Uterus (tissue), 2 donors: ENCODE measurements around the gene CEP55.

Source experiments
- CTCF ChIP-seq, 4 experiments: fragments of 200-600 bp in 2 of 4; fragments of 450-650 bp in 2 of 4; sonication (generic) in 2 of 4; IDR thresholded peaks; one replicate each; pipeline ENCODE4 v1.5.1; 2016 to 2019; ENCODE audit warnings: antibody characterized with exemption in 4 of 4, mild to moderate bottlenecking in 2 of 4, moderate library complexity in 1 of 4
- POLR2A ChIP-seq, 2 donors: fragments of 450-650 bp; IDR thresholded peaks; one replicate each; pipeline ENCODE4 v1.6.1; 2016; ENCODE audit warnings: antibody characterized with exemption in 2 of 2, mild to moderate bottlenecking in 1 of 2, moderate library complexity in 1 of 2

- TF ChIP-seq CTCF (IDR thresholded peaks at IDR 0.05) (no peak), POLR2A (IDR thresholded peaks at IDR 0.05) (no peak)
These were observed 77.5 kb downstream of the CEP55 start for GRCh38 chr10:93573924-93574323.
